A673 (cell line): ENCODE measurements around the gene RAPGEF3. TPM values are rescaled to one million over a fixed set of nuclear protein-coding genes. Genes with fewer than 3 reads are reported as not detected.

ENCODE experiments used
- BruUV-seq: library from RNA; stranded (reverse); fragments of 400-500 nt; replicated peaks from 2 replicates; lab custom pipeline; 2021; lab: Mats Ljungman, UMichigan
- CTCF ChIA-PET: fragments of 300-600 bp; sonication (Branson Sonifier 250); formaldehyde crosslinking; loops from one replicate; lab custom pipeline; 2022; ENCODE audit warnings: antibody characterized with exemption; lab: Charles Lee
- POLR2A ChIA-PET: fragments of 300-600 bp; sonication (Branson Sonifier 250); formaldehyde crosslinking; loops from one replicate; lab custom pipeline; 2022; ENCODE audit warnings: antibody characterized with exemption; ENCODE audit not compliant: low non-redundant PET; lab: Charles Lee
- DNase-seq: peaks from one replicate; pipeline ENCODE4 v3.0.0-alpha.2; 2015; ENCODE audit warnings: low spot score
- H3K27ac ChIP-seq: fragments of 200-600 bp; sonication (generic); 2 replicates; pipeline ENCODE4 v1.5.1; 2016; ENCODE audit warnings: mixed run types, low read depth, mild to moderate bottlenecking, mixed read lengths, antibody characterized with exemption, low read length; ENCODE audit not compliant: poor library complexity, severe bottlenecking
- H3K27me3 ChIP-seq: fragments of 200-600 bp; sonication (generic); replicated peaks from 2 replicates; pipeline ENCODE4 v1.6.1; 2017; ENCODE audit warnings: mixed run types, low read depth, mild to moderate bottlenecking, mixed read lengths, antibody characterized with exemption, low read length; ENCODE audit not compliant: insufficient read depth, poor library complexity
- H3K36me3 ChIP-seq: fragments of 200-600 bp; sonication (generic); 2 replicates; pipeline ENCODE4 v1.6.1; 2016; ENCODE audit warnings: mixed run types, mild to moderate bottlenecking, mixed read lengths, antibody characterized with exemption, low read length; ENCODE audit not compliant: insufficient read depth, poor library complexity, severe bottlenecking
- H3K4me1 ChIP-seq: fragments of 200-600 bp; sonication (generic); 2 replicates; pipeline ENCODE4 v1.6.1; 2017; ENCODE audit warnings: mixed run types, mild to moderate bottlenecking, mixed read lengths, antibody characterized with exemption, low read length; ENCODE audit not compliant: insufficient read depth, poor library complexity, severe bottlenecking
- H3K4me3 ChIP-seq: fragments of 200-600 bp; sonication (generic); 2 replicates; pipeline ENCODE4 v1.5.1; 2016; ENCODE audit warnings: low read depth, mixed run types, mild to moderate bottlenecking, mixed read lengths, low read length; ENCODE audit not compliant: poor library complexity, severe bottlenecking
- H3K9me3 ChIP-seq: fragments of 200-600 bp; sonication (generic); 2 replicates; pipeline ENCODE4 v1.6.1; 2016; ENCODE audit warnings: mixed run types, low read depth, mild to moderate bottlenecking, mixed read lengths, antibody characterized with exemption, low read length; ENCODE audit not compliant: poor library complexity, severe bottlenecking
- CTCF ChIP-seq: fragments of 300-800, 200-600 bp; sonication (generic); conservative IDR thresholded peaks from 2 replicates; pipeline ENCODE4 v1.5.1; 2017; ENCODE audit warnings: low read depth, mild to moderate bottlenecking, antibody characterized with exemption, low read length, moderate library complexity, mixed read lengths
- EZH2 ChIP-seq: fragments of 200-600 bp; sonication (generic); IDR thresholded peaks from 2 replicates; pipeline ENCODE4 v1.6.1; 2017; ENCODE audit warnings: borderline replicate concordance, low read depth, mild to moderate bottlenecking, mixed read lengths, antibody characterized with exemption, low read length; ENCODE audit not compliant: poor library complexity, severe bottlenecking
- intact Hi-C: fragments of 100-400 bp; cut with micrococcal nuclease; formaldehyde crosslinking; loops from one replicate; pipeline ENCODE4 v1.10.0; 2022; ENCODE audit not compliant: unreplicated experiment
- total RNA-seq: library from RNA; stranded (reverse); gene quantifications from 2 replicates; pipeline ENCODE4 v1.2.3, GENCODE V29; 2021

Gene RAPGEF3
- total RNA-seq, 1 experiment from 2014 or later = 4.3 TPM

- no TSS peak for BruUV-seq
- H3K27ac ChIP-seq = no peak overlapping the region
- H3K9me3 ChIP-seq = no peaks in the 10 kb centered on the region
- intact Hi-C loops = no loop called here
- DNase-seq = no peak
- TF ChIP-seq EZH2 = no peak
- no peak for TF ChIP-seq CTCF
- H3K27me3 ChIP-seq = no peaks in the 10 kb centered on the region
- H3K4me3 ChIP-seq = no peak overlapping the region
- H3K36me3 ChIP-seq = peaks cover 3% of the 10 kb centered on the region
- POLR2A ChIA-PET = no interaction called here
- CTCF ChIA-PET = interaction anchor here (0.5 kb wide), 1 partner anchor 151 kb away, joined by 3 read pairs; no protein-coding TSS in a partner anchor
- H3K4me1 ChIP-seq = no peaks in the 10 kb centered on the region
These were observed 42.7 kb upstream of the RAPGEF3 start for GRCh38 chr12:47801170-47801903.

GRCh38 chr12:47800582-47800981 lies 41.9 kb upstream of the RAPGEF3 start:
- H3K27me3 ChIP-seq = no peaks in the 10 kb centered on the region
- no peak overlapping the region for H3K4me3 ChIP-seq
- no peak for DNase-seq
- ChIA-PET POLR2A (no interaction called here), CTCF (no interaction called here)
- H3K27ac ChIP-seq = no peak overlapping the region
- H3K36me3 ChIP-seq = peaks cover 3% of the 10 kb centered on the region
- no TSS peak for BruUV-seq
- H3K4me1 ChIP-seq = no peaks in the 10 kb centered on the region
- H3K9me3 ChIP-seq = no peaks in the 10 kb centered on the region
- no peak for TF ChIP-seq CTCF
- TF ChIP-seq EZH2 = no peak
- intact Hi-C loops = no loop called here

- intact Hi-C loops = no loop called here
- Histone ChIP-seq H3K4me1 (no peaks in the 10 kb centered on the region), H3K27me3 (no peaks in the 10 kb centered on the region), H3K9me3 (no peaks in the 10 kb centered on the region), H3K4me3 (no peak overlapping the region), H3K36me3 (peaks cover 11% of the 10 kb centered on the region), H3K27ac (peak overlapping the region; percentile 30)
- ChIA-PET CTCF (no interaction called here), POLR2A (no interaction called here)
- DNase-seq = no peak
- BruUV-seq = no TSS peak
- no peak for TF ChIP-seq EZH2
- no peak for TF ChIP-seq CTCF
These were observed 40.8 kb upstream of the RAPGEF3 start for GRCh38 chr12:47799357-47799955.
